GM23338 (cell line): ENCODE results near the gene HNF1B. TPM values are rescaled to one million over a fixed set of nuclear protein-coding genes. Genes with fewer than 3 reads are reported as not detected.

ENCODE experiments used
- ATAC-seq: fragments of 200-7000 bp; cut with Tn5 transposase; 3 replicates; pipeline ENCODE4 v1.9.1; 2020
- DNase-seq: peaks from one replicate; pipeline ENCODE4 v3.0.0-alpha.2; 2015; ENCODE audit warnings: low spot score
- H2AFZ ChIP-seq: fragments of 200-600 bp; sonication (generic); 2 replicates; pipeline ENCODE4 v1.8.0; 2016; ENCODE audit warnings: antibody characterized with exemption, mild to moderate bottlenecking, moderate library complexity
- H3F3A ChIP-seq: fragments of 200-600 bp; sonication (generic); replicated peaks from 2 replicates; pipeline ENCODE4 v1.8.0; 2017; ENCODE audit warnings: antibody characterized with exemption, mixed run types, low read depth
- H3K27ac ChIP-seq: fragments of 200-600 bp; sonication (generic); 2 replicates; pipeline ENCODE4 v1.6.1; 2016; ENCODE audit warnings: low read depth
- H3K27me3 ChIP-seq: fragments of 200-600 bp; sonication (generic); 2 replicates; pipeline ENCODE4 v1.8.0; 2016; ENCODE audit warnings: mild to moderate bottlenecking, mixed run types, moderate library complexity; ENCODE audit not compliant: insufficient read depth
- H3K36me3 ChIP-seq: fragments of 200-600 bp; sonication (generic); 2 replicates; pipeline ENCODE4 v1.8.0; 2016; ENCODE audit warnings: mild to moderate bottlenecking; ENCODE audit not compliant: insufficient read depth
- H3K4me1 ChIP-seq: fragments of 200-600 bp; sonication (generic); 2 replicates; pipeline ENCODE4 v1.8.0; 2016; ENCODE audit warnings: mild to moderate bottlenecking, moderate library complexity; ENCODE audit not compliant: insufficient read depth
- H3K4me2 ChIP-seq: fragments of 200-600 bp; sonication (generic); 2 replicates; pipeline ENCODE4 v1.7.1; 2017; ENCODE audit warnings: mixed run types
- H3K4me3 ChIP-seq: fragments of 200-600 bp; sonication (generic); 2 replicates; pipeline ENCODE4 v1.6.1; 2016; ENCODE audit warnings: mixed run types
- H3K79me2 ChIP-seq: fragments of 200-600 bp; sonication (generic); replicated peaks from 2 replicates; pipeline ENCODE4 v1.8.0; 2017; ENCODE audit warnings: mild to moderate bottlenecking; ENCODE audit not compliant: insufficient read depth
- H3K9me2 ChIP-seq: fragments of 200-600 bp; sonication (generic); 2 replicates; pipeline ENCODE4 v1.8.0; 2017; ENCODE audit not compliant: insufficient read depth
- H4K20me1 ChIP-seq: fragments of 200-600 bp; sonication (generic); replicated peaks from 2 replicates; pipeline ENCODE4 v1.8.0; 2017; ENCODE audit warnings: mild to moderate bottlenecking; ENCODE audit not compliant: insufficient read depth
- H3K27ac Mint-ChIP-seq: 2 replicates; pipeline ENCODE4 v1.8.0; 2020; ENCODE audit warnings: inconsistent platforms, mild to moderate bottlenecking, moderate library complexity, mixed read lengths
- H3K27me3 Mint-ChIP-seq: 3 replicates; pipeline ENCODE4 v1.8.0; 2022; ENCODE audit warnings: low read depth, mild to moderate bottlenecking, moderate library complexity, mixed read lengths, inconsistent platforms; ENCODE audit not compliant: insufficient read depth, poor library complexity
- H3K36me3 Mint-ChIP-seq: 3 replicates; pipeline ENCODE4 v1.8.0; 2021; ENCODE audit warnings: low read depth, mild to moderate bottlenecking, inconsistent platforms, moderate library complexity, mixed read lengths
- H3K4me1 Mint-ChIP-seq: 3 replicates; pipeline ENCODE4 v1.8.0; 2020; ENCODE audit warnings: mild to moderate bottlenecking, inconsistent platforms, mixed read lengths
- H3K4me3 Mint-ChIP-seq: 3 replicates; pipeline ENCODE4 v1.8.0; 2021; ENCODE audit warnings: moderate library complexity, mild to moderate bottlenecking, inconsistent platforms, mixed read lengths
- H3K9me3 Mint-ChIP-seq: 3 replicates; pipeline ENCODE4 v1.8.0; 2020; ENCODE audit warnings: moderate library complexity, mild to moderate bottlenecking, inconsistent platforms, mixed read lengths
- CREB1 ChIP-seq: fragments of 250-450 bp; sonication (Bioruptor Pico); IDR thresholded peaks from 2 replicates; pipeline ENCODE4 v1.5.0; 2020; ENCODE audit warnings: low read depth, mild to moderate bottlenecking, moderate library complexity
- CTCF ChIP-seq, 2 experiments: fragments of 200-600 bp in 1 of 2; sonication (generic) in 1 of 2; conservative IDR thresholded peaks; 2 replicates each; pipeline versions ENCODE4 v1.5.1 to v1.6.1; 2016 to 2017; ENCODE audit warnings: antibody characterized with exemption in 2 of 2, low read depth in 2 of 2, mild to moderate bottlenecking in 2 of 2, moderate library complexity in 1 of 2
- EZH2 ChIP-seq: fragments of 200-600 bp; sonication (generic); IDR thresholded peaks from one replicate; pipeline ENCODE4 v1.8.0; 2017; ENCODE audit warnings: antibody characterized with exemption, mild to moderate bottlenecking, low read depth; ENCODE audit not compliant: unreplicated experiment
- POLR2AphosphoS5 ChIP-seq: IDR thresholded peaks from 2 replicates; pipeline ENCODE4 v1.6.1; 2016; ENCODE audit warnings: antibody characterized with exemption, low read depth
- REST ChIP-seq: IDR thresholded peaks from one replicate; pipeline ENCODE4 v1.6.1; 2018; ENCODE audit warnings: antibody characterized with exemption; ENCODE audit not compliant: unreplicated experiment
- ZNF331 ChIP-seq: fragments of 250-450 bp; sonication (Bioruptor Pico); IDR thresholded peaks from 2 replicates; pipeline ENCODE4 v1.5.0; 2020; ENCODE audit warnings: low read depth, mild to moderate bottlenecking, moderate library complexity
- polyA plus RNA-seq: library from polyadenylated mRNA; unstranded; fragments of >200 nt; fragmentation: Nextera tagmentation; extraction: Ambion mirVana; gene quantifications from 2 replicates; pipeline ENCODE4 v1.2.1, GENCODE V29; 2016
- total RNA-seq: library from RNA; depleted of rRNA; stranded (reverse); fragments of >200 nt; shearing (Covaris generic); gene quantifications from 2 replicates; pipeline ENCODE4 v1.2.3, GENCODE V29; 2014
- TF ChIP-seq, protein P1 (sequence below): fragments of 250-450 bp; sonication (Bioruptor Pico); IDR thresholded peaks from 2 replicates; pipeline ENCODE4 v1.5.0; 2020; ENCODE audit warnings: mild to moderate bottlenecking, moderate library complexity

The HNF1B gene
- total and polyA plus RNA-seq, 2 experiments from 2014 or later, result 0.07 to 0.19 TPM

- Histone ChIP-seq H3K9me2 (no peaks in the 10 kb centered on the region), H3K27ac (no peak overlapping the region), H3K79me2 (no peaks in the 10 kb centered on the region), H3F3A (no peaks in the 10 kb centered on the region), H2AFZ (no peak overlapping the region), H4K20me1 (no peaks in the 10 kb centered on the region), H3K27me3 (peaks cover 15% of the 10 kb centered on the region), H3K4me1 (no peaks in the 10 kb centered on the region; the same call in 1 of the 2 replicates), H3K4me3 (no peak overlapping the region), H3K4me2 (no peak overlapping the region), H3K36me3 (no peaks in the 10 kb centered on the region)
- Mint-ChIP-seq H3K4me1 (peaks cover 5% of the 10 kb centered on the region; the same call in 2 of the 3 replicates), H3K36me3 (no peaks in the 10 kb centered on the region), H3K27me3 (peaks cover 22% of the 10 kb centered on the region), H3K9me3 (no peaks in the 10 kb centered on the region; the same call in 2 of the 3 replicates), H3K4me3 (no peak overlapping the region), H3K27ac (no peak overlapping the region)
- no peak for TF ChIP-seq EZH2
- no peak for TF ChIP-seq POLR2AphosphoS5
- TF ChIP-seq REST, result no peak
- TF ChIP-seq, protein P1, sequence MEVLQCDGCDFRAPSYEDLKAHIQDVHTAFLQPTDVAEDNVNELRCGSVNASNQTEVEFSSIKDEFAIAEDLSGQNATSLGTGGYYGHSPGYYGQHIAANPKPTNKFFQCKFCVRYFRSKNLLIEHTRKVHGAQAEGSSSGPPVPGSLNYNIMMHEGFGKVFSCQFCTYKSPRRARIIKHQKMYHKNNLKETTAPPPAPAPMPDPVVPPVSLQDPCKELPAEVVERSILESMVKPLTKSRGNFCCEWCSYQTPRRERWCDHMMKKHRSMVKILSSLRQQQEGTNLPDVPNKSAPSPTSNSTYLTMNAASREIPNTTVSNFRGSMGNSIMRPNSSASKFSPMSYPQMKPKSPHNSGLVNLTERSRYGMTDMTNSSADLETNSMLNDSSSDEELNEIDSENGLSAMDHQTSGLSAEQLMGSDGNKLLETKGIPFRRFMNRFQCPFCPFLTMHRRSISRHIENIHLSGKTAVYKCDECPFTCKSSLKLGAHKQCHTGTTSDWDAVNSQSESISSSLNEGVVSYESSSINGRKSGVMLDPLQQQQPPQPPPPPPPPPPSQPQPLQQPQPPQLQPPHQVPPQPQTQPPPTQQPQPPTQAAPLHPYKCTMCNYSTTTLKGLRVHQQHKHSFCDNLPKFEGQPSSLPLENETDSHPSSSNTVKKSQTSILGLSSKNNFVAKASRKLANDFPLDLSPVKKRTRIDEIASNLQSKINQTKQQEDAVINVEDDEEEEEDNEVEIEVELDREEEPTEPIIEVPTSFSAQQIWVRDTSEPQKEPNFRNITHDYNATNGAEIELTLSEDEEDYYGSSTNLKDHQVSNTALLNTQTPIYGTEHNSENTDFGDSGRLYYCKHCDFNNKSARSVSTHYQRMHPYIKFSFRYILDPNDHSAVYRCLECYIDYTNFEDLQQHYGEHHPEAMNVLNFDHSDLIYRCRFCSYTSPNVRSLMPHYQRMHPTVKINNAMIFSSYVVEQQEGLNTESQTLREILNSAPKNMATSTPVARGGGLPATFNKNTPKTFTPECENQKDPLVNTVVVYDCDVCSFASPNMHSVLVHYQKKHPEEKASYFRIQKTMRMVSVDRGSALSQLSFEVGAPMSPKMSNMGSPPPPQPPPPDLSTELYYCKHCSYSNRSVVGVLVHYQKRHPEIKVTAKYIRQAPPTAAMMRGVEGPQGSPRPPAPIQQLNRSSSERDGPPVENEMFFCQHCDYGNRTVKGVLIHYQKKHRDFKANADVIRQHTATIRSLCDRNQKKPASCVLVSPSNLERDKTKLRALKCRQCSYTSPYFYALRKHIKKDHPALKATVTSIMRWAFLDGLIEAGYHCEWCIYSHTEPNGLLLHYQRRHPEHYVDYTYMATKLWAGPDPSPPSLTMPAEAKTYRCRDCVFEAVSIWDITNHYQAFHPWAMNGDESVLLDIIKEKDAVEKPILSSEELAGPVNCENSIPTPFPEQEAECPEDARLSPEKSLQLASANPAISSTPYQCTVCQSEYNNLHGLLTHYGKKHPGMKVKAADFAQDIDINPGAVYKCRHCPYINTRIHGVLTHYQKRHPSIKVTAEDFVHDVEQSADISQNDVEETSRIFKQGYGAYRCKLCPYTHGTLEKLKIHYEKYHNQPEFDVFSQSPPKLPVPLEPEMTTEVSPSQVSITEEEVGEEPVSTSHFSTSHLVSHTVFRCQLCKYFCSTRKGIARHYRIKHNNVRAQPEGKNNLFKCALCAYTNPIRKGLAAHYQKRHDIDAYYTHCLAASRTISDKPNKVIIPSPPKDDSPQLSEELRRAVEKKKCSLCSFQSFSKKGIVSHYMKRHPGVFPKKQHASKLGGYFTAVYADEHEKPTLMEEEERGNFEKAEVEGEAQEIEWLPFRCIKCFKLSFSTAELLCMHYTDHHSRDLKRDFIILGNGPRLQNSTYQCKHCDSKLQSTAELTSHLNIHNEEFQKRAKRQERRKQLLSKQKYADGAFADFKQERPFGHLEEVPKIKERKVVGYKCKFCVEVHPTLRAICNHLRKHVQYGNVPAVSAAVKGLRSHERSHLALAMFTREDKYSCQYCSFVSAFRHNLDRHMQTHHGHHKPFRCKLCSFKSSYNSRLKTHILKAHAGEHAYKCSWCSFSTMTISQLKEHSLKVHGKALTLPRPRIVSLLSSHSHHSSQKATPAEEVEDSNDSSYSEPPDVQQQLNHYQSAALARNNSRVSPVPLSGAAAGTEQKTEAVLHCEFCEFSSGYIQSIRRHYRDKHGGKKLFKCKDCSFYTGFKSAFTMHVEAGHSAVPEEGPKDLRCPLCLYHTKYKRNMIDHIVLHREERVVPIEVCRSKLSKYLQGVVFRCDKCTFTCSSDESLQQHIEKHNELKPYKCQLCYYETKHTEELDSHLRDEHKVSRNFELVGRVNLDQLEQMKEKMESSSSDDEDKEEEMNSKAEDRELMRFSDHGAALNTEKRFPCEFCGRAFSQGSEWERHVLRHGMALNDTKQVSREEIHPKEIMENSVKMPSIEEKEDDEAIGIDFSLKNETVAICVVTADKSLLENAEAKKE, result no peak
- TF ChIP-seq ZNF331 (CRISPR knock-in tag), result no peak
- TF ChIP-seq CTCF (conservative IDR thresholded peaks at IDR 0.05; ENCODE audit: low read depth in 2 of 2), result no peak
- TF ChIP-seq CREB1 (CRISPR knock-in tag), result no peak
- ATAC-seq (no peak), DNase-seq (no peak)
Measured at GRCh38 chr17:37731056-37731455, 13.8 kb downstream of the HNF1B start.
